NCI-H345 treated with DMSO at 0.1 percent for 48 hours (cell line): ENCODE measurements around the gene MRTFA.
"Not testable (repeated sequence)": the region's sequence is repeated elsewhere in the genome, so short reads cannot be mapped to it uniquely, and the experiment has no call there.

ENCODE experiments used
- DNase-seq: peaks from one replicate; lab custom pipeline; 2025; ENCODE audit not compliant: unreplicated experiment; lab: John Stamatoyannopoulos, UW

MRTFA gene

DNA sequence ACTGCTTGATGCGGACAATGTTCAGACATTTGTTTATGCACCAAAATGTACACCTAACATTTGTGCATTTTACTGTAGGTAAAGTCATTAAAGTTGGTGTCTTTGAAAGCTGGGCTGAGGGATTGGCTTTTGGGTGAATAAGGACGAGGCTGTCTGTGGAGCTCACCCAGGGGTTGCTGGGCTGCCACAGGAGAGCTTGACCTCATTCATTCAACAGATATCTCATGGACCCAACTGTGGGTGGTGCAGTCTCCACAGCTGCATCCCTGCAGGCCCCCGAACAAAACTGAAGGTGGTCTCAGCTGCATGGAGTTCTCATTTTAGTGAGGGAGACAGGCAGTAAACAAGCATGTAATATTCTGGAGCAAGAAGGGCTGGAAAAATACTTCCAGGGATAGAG is 233.4 kb downstream of the MRTFA start:
- no peak for DNase-seq

- DNase-seq, result no peak
Measured at GRCh38 chr22:40401981-40402406, 234.5 kb downstream of the MRTFA start.

DNA sequence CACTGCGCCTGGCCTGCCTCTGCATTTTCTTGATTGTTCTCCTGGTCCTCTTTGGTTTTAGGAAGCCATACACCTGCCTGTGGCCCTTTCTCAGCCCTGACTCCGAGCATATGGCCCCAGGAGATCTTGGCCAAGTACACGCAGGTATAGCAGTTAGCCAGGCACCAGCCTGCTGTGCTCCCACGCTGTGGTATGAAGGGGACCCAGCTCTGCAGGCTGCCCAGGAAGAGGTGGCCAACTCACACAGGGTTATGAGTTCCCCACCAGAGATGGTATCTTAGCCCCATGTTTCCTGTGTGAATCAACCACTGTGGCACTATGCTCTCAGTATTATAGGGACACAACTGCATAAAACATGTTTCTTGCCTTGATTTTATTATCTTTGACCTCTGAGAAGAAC is 235.0 kb downstream of the MRTFA start:
- DNase-seq, result no peak

DNA sequence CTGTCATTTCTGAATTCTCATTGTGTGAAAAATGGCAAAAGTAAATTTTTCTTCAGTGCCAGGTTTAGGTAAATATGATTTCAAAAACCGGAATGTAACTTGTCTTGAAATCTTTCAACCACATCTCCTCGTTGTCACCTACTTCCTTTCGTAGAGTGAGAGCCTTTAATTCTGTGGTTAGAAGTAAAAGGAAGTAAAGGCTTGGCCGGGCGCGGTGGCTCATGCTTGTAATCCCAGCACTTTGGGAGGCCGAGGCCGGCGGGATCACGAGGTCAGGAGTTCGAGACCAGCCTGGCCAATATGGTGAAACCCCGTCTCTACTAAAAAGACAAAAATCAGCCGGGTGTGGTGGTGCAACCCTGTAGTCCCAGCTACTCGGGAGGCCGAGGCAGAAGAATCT is 236.4 kb downstream of the MRTFA start:
- no peak for DNase-seq

GRCh38 chr22:40399621-40400020 is 236.9 kb downstream of the MRTFA start:
- DNase-seq, result no peak

DNA sequence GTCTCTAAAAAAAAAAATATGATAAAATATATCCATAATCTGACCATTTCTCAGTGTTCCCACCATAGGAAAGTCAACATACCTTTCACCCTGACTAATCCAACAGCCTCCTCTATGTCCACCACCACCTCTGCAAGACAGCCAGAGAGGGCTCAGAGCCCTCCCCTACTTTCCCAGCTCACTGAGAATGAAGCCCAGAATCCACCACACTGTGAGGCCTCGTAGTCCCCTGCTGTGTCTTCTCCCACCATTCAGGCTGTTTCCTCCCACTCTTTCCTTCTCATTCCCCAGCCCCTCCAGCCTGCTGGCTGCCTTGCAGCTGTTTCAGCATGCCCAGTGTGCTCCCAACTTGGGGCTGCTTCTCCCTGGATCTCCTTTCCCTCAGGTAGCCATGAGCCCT is 239.1 kb downstream of the MRTFA start:
- DNase-seq, result no peak

DNA sequence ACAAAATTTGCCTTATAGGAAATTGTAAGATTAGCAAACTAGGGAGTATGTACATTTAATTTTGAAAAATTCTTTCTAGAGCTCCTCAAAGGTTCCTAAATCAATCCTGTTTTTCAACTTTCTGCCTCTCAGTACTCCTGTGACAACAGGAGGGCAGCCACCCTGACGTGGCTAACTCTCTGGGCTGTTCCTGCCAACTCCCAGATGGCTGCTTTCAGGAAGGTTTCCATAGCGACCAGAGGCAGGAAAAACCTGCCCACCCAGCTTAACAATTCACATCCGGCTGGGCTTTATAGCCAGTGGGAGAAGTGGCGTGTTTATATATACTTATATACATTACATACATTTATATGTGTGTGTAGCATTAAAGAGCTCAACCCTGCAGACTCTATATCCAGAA is 239.6 kb downstream of the MRTFA start:
- peak; percentile 48 for DNase-seq

- DNase-seq, result no peak
Measured at GRCh38 chr22:40395607-40396006, 240.9 kb downstream of the MRTFA start.

- no peak for DNase-seq
Measured at GRCh38 chr22:40394607-40395006, 241.9 kb downstream of the MRTFA start.

DNA sequence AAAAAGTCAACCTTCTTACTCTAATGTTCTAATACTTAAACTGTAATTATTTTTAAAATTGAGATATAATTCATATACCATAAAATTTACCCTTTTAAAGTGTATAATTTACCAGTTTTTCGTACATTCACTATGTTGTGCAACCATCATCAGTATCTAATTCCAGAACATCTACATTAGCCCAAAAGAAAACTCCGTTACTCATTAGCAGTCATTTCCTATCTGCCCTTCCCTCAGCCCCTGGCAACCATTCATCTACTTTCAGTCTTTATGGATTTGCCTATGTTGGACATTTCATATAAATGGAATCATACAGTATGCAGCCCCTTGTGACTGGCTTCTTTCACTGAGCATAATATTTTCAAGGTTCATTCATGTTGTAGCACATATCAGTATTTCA is 243.9 kb downstream of the MRTFA start:
- no peak for DNase-seq

GRCh38 chr22:40391417-40391816 is 245.1 kb downstream of the MRTFA start:
- no peak for DNase-seq

- no peak for DNase-seq
Measured at GRCh38 chr22:40388231-40388630, 248.3 kb downstream of the MRTFA start.

DNA sequence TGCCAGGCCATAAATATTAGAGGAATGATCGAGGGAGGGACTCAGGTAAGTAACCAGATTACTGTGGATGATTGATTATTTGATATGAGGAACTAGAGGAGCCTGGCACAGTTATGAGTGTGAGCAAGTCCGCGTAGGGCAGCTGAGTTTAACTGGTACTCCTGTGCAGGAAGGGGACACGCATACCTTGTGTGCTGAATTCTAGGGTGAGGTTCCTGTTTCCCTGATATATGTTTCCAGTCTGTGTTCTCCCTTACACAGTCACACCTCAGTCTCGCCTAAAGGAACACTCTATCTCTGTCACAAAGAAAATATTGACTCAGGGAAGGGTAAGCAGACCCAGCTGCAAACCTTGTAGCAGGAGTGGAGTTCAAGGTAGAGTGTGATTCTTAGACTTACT is 248.8 kb downstream of the MRTFA start:
- no peak for DNase-seq

DNA sequence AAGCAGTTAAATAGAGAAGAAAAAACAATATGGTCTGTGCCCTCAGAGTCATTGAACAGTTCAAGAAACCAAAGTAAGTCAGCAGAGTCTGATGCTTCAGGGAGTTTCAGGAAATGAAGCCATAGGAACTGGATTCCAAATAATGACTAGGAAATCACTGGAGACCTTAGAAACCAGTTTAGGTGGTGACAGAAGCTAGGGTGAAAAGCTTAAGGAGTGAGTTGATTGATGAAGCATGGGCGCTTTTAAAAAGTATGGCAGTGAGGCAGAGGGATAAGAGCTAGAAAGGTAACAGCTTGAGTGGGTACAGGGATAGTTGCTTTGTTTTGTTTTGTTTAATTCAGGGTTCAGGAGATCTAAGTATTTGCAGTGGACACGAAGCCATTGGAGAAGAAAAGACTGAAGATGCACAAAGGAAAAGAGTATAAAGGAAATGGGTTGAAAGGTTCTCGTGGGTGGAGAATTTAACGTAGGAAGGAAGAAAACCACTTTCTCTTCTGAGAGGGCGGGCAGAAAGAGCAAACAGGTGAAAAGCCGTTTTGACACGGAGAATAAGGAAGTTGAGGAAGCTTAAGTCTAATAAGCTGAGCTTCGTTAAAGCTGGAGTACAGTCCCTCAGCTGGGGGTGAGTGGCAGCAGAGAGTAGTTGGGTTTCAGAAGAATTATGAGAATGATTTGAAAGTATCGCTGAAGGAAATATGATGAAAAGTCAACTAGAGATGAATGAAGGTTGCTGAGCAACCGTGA is 251.3 kb downstream of the MRTFA start:
- no peak for DNase-seq

GRCh38 chr22:40383905-40384304 is 252.6 kb downstream of the MRTFA start:
- no peak for DNase-seq

GRCh38 chr22:40381461-40381860 is 255.1 kb downstream of the MRTFA start:
- no peak for DNase-seq

DNA sequence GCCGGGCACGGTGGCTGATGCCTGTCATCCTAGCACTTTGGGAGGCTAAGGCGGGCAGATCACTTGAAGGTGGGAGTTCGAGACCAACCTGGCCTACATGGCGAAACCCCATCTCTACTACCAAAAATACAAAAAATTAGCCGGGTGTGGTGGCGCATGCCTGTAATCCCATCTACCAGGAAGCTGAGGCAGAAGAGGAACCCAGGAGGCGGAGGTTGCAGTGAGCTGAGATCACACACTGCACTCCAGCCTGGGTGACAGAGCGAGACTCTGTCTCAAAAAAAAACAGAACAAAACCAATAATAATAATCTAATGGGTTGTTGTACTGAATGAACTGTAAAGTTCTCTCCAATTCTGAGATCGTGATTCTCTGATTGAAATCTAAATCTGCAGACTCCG is 258.1 kb downstream of the MRTFA start:
- not testable (repeated sequence) for DNase-seq

DNA sequence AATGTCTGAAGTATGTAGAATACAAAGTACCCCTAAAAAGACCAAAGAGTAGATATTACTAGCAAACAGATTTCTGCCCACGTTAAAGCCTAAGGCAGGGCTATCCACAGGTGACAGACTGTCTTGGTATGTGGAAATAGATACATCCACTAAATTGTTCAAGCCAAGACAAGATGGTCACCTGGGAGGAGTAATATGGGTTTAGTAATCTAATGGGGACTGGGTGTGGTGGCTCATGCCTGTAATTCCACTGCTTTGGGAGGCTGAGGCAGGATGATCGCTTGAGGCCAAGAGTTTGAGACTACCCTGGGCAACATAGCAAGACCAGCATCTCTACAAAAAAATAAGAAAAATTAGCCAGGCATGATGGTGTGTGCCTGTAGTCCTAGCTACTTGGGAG is 258.6 kb downstream of the MRTFA start:
- DNase-seq, result no peak

DNA sequence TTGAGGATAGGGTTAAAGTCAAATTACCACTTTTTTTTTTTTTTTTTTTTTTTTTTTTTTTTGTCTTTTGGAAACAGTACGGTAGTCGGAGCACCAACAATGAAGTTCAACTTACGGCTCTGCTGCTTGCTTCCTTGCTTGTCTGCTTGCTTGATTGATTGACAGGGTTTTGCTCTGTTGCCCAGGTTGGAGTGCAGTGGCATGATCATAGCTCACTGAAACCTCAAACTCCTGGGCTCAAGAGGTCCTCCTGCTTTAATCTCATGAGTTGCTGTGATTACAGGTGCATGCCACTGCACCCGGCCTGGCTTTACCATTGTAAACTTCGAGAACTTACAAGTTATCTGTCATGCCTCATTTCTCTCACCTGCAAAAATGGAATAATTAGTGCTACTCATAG is 260.4 kb downstream of the MRTFA start:
- no peak for DNase-seq

DNA sequence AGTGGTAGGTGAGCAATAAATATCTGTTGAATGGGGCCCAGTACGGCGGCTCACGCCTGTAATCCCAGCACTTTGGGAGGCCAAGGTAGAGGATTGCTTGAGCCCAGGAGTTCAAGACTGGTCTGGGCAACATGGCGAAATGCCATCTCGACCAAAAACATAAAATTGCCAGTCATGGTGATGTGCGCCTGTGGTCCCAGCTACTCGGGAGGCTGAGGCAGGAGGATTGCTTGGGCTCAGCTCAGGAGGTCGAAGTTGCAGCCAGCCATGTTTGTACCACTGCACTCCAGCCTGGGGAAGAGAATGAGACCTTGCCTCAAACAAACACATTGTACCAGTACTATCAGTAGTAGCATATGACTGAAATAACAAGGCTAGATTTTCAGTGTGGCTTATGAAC is 262.0 kb downstream of the MRTFA start:
- DNase-seq, result no peak

GRCh38 chr22:40368836-40369235 is 267.7 kb downstream of the MRTFA start:
- no peak for DNase-seq

DNA sequence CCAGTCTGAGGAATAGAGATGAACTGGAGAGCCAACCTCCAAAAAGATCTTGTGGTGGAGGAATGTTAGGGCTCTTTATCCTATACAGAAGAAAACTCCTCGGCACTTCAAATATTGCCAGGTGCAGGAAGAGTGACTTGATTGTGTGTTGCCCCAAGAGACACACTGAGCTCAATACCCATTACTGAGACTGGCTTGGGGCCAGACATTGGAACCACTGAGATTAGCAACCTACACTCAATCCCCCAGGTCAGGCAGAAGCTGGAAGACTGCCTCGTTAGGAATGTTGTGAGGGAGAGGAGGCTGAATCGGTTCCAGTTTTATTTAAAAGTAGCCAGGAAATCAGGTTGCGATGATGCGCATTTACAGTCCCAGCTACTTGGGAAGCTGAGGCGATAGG is 268.5 kb downstream of the MRTFA start:
- DNase-seq, result no peak

- no peak for DNase-seq
Measured at GRCh38 chr22:40367342-40367741, 269.2 kb downstream of the MRTFA start.
